Ascending aorta (tissue), 2 donors: ENCODE measurements around the gene LRR1. TPM values are rescaled to one million over a fixed set of nuclear protein-coding genes. Genes with fewer than 3 reads are reported as not detected.
"Not testable (repeated sequence)": the region's sequence is repeated elsewhere in the genome, so short reads cannot be mapped to it uniquely, and the experiment has no call there.

Source experiments
- DNase-seq, 2 donors: peaks; one replicate each; pipeline ENCODE4 v3.0.0-alpha.2; 2019; ENCODE audit warnings: low spot score in 2 of 2
- H3K27ac ChIP-seq, 2 donors: fragments of 200-600 bp; sonication (generic); one replicate each; pipeline ENCODE4 v1.5.1; 2016 to 2017; ENCODE audit warnings: mild to moderate bottlenecking in 1 of 2
- H3K27me3 ChIP-seq: fragments of 200-600 bp; sonication (generic); one replicate; pipeline ENCODE4 v1.5.1; 2017
- H3K36me3 ChIP-seq, 2 donors: fragments of 200-600 bp; sonication (generic); one replicate each; pipeline ENCODE4 v1.5.1; 2016
- H3K4me1 ChIP-seq, 2 donors: fragments of 200-600 bp; sonication (generic); one replicate each; pipeline ENCODE4 v1.5.1; 2016 to 2017; ENCODE audit warnings: mild to moderate bottlenecking in 1 of 2
- H3K4me3 ChIP-seq, 2 donors: fragments of 200-600 bp; sonication (generic); one replicate each; pipeline ENCODE4 v1.5.1; 2016 to 2017; ENCODE audit warnings: mild to moderate bottlenecking in 1 of 2
- H3K9me3 ChIP-seq, 2 donors: fragments of 200-600 bp; sonication (generic); one replicate each; pipeline ENCODE4 v1.5.1; 2016
- CTCF ChIP-seq, 3 experiments: fragments of 200-600 bp in 2 of 3; fragments of 450-650 bp in 1 of 3; sonication (generic) in 2 of 3; IDR thresholded peaks; one replicate each; pipeline ENCODE4 v1.5.1; 2016 to 2019; ENCODE audit warnings: antibody characterized with exemption in 3 of 3, mild to moderate bottlenecking in 1 of 3, moderate library complexity in 1 of 3
- intact Hi-C: fragments of 100-400 bp; cut with DNase I; formaldehyde crosslinking; loops from one replicate; pipeline ENCODE4 v1.15.1; 2023
- total RNA-seq: library from RNA; depleted of rRNA; stranded (reverse); fragments of >200 nt; gene quantifications from one replicate; pipeline ENCODE4 v1.1.0, GENCODE V29; 2016

Gene LRR1
- total RNA-seq, 1 donor from 2014 or later = not detected

- TF ChIP-seq CTCF (IDR thresholded peaks at IDR 0.05) = no peak
- peaks cover 0 to 6% of the 10 kb centered on the region in 2 donors for H3K36me3 ChIP-seq
- no peak overlapping the region for H3K4me3 ChIP-seq
- no peak overlapping the region for H3K27ac ChIP-seq
- no peaks in the 10 kb centered on the region for H3K27me3 ChIP-seq
- no peaks in the 10 kb centered on the region for H3K9me3 ChIP-seq
- no peaks in the 10 kb centered on the region for H3K4me1 ChIP-seq
- no peak for DNase-seq
- intact Hi-C loops = no loop called here
Measured at GRCh38 chr14:49612251-49612650, 13.5 kb downstream of the LRR1 start.

GRCh38 chr14:49612671-49613070 lies 13.9 kb downstream of the LRR1 start:
- no peaks in the 10 kb centered on the region for H3K27me3 ChIP-seq
- intact Hi-C loops = no loop called here
- H3K4me1 ChIP-seq = no peaks in the 10 kb centered on the region
- H3K27ac ChIP-seq = no peak overlapping the region
- TF ChIP-seq CTCF (IDR thresholded peaks at IDR 0.05) = no peak
- no peak for DNase-seq
- no peaks in the 10 kb centered on the region for H3K9me3 ChIP-seq
- H3K36me3 ChIP-seq = peaks cover 0 to 9% of the 10 kb centered on the region in 2 donors
- H3K4me3 ChIP-seq = no peak overlapping the region

GRCh38 chr14:49614196-49614595 lies 15.5 kb downstream of the LRR1 start:
- intact Hi-C loops = no loop called here
- DNase-seq = no peak
- Histone ChIP-seq H3K9me3 (no peaks in the 10 kb centered on the region), H3K4me1 (peaks cover under 1 to 6% of the 10 kb centered on the region in 2 donors), H3K36me3 (peaks cover 0 to 23% of the 10 kb centered on the region in 2 donors), H3K27me3 (no peaks in the 10 kb centered on the region), H3K27ac (no peak overlapping the region), H3K4me3 (no peak overlapping the region)
- no peak for TF ChIP-seq CTCF (IDR thresholded peaks at IDR 0.05)

GRCh38 chr14:49615776-49616175 lies 17.0 kb downstream of the LRR1 start:
- DNase-seq = no peak
- no peaks in the 10 kb centered on the region for H3K9me3 ChIP-seq
- no peak overlapping the region for H3K27ac ChIP-seq
- intact Hi-C loops = no loop called here
- H3K27me3 ChIP-seq = no peaks in the 10 kb centered on the region
- TF ChIP-seq CTCF (IDR thresholded peaks at IDR 0.05) = no peak
- peaks cover 0 to 23% of the 10 kb centered on the region in 2 donors for H3K36me3 ChIP-seq
- no peak overlapping the region for H3K4me3 ChIP-seq
- H3K4me1 ChIP-seq = peaks cover 6 to 9% of the 10 kb centered on the region in 2 donors

GRCh38 chr14:49617852-49618519 lies 19.2 kb downstream of the LRR1 start:
- Histone ChIP-seq H3K27ac (no peak overlapping the region), H3K4me3 (no peak overlapping the region), H3K9me3 (no peaks in the 10 kb centered on the region), H3K36me3 (peaks cover 0 to 23% of the 10 kb centered on the region in 2 donors), H3K27me3 (no peaks in the 10 kb centered on the region), H3K4me1 (peaks cover 6 to 18% of the 10 kb centered on the region in 2 donors)
- TF ChIP-seq CTCF (IDR thresholded peaks at IDR 0.05) = no peak
- intact Hi-C loops = no loop called here
- DNase-seq = no peak

- H3K4me1 ChIP-seq = peaks cover 6 to 28% of the 10 kb centered on the region in 2 donors
Measured at GRCh38 chr14:49619273-49619672, 20.5 kb downstream of the LRR1 start.

More at GRCh38 chr14:49619273-49619672, 20.5 kb downstream of the LRR1 start:
- H3K27ac ChIP-seq = peak overlapping the region in 1 of 2 donors; percentile 97
- intact Hi-C loops, H3K9me3 ChIP-seq, H3K27me3 ChIP-seq, DNase-seq: not testable (repeated sequence)
- H3K4me3 ChIP-seq = peak overlapping the region; percentile 63 to 98
- peaks cover 0 to 23% of the 10 kb centered on the region in 2 donors for H3K36me3 ChIP-seq
